Endometrial microvascular endothelial cells (primary cell): ENCODE results near the gene BTBD2. TPM values are rescaled to one million over a fixed set of nuclear protein-coding genes. Genes with fewer than 3 reads are reported as not detected.
"Not testable (repeated sequence)": the region's sequence is repeated elsewhere in the genome, so short reads cannot be mapped to it uniquely, and the experiment has no call there.

Experiments
- in situ Hi-C: cut with HindIII; loops from 2 replicates; pipeline ENCODE4 v1.10.0; 2017; ENCODE audit warnings: low sequenced_read_pairs, low pct_unique_long_range_greater_than_20kb; ENCODE audit errors: inconsistent ontology term
- total RNA-seq: library from RNA; depleted of rRNA; stranded (reverse); fragments of >200 nt; gene quantifications from one replicate; pipeline ENCODE4 v1.2.3, GENCODE V29; 2015; ENCODE audit errors: inconsistent ontology term

The BTBD2 gene
- total RNA-seq, 1 donor from 2014 or later, result 88.5 TPM

DNA sequence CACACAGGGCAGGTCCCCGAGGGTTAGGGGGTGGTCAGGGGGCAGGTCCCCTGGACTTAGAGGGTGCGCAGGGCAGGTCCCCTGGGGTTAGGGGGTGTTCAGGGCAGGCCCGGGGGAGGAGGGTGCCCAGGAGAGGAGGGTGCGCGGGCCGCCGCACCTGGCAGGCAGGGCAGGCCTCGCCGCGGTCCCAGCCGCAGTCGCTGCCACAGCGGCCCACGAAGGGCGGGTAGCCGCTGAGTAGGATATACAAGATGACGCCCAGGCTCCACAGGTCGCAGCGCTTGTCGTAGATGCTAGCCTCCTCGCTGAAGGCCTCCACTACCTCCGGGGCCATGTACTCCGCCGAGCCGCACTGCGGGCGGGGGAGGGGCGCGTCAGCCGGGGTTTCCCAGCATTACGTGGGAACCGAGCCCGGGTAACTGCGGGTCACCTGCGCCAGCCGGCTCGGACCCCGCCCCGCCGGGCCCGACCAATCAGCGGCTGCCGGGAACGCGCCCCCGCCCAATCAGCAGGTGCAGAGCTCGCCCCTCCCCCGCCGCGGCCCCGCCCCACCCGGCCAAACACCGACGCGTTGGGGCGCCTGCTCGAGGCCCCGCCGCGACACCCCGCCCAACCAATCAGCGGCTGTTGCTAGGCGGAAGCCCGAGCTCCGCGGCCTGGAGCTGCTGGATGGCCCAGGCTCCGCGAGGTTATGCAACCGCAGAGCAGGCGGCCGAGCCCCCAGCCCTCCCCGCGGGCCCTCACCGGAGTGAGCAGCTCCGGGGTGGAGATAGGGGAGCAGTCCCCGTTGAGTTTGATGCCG is 26.4 kb upstream of the BTBD2 start:
- in situ Hi-C loops, result no loop called here

DNA sequence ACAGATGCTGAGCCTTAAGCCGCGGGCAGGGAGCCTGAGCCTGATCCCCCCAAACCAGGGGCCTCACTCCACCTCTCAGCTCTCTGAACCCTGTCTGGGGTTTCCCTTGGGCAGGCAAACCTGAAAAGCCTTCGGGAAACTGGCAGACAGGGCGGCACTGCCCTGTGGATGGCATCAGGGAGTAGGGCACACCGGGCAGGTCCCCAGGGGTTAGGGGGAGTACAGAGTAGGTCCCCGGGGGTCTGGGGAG is 25.8 kb upstream of the BTBD2 start:
- in situ Hi-C loops, result no loop called here

DNA sequence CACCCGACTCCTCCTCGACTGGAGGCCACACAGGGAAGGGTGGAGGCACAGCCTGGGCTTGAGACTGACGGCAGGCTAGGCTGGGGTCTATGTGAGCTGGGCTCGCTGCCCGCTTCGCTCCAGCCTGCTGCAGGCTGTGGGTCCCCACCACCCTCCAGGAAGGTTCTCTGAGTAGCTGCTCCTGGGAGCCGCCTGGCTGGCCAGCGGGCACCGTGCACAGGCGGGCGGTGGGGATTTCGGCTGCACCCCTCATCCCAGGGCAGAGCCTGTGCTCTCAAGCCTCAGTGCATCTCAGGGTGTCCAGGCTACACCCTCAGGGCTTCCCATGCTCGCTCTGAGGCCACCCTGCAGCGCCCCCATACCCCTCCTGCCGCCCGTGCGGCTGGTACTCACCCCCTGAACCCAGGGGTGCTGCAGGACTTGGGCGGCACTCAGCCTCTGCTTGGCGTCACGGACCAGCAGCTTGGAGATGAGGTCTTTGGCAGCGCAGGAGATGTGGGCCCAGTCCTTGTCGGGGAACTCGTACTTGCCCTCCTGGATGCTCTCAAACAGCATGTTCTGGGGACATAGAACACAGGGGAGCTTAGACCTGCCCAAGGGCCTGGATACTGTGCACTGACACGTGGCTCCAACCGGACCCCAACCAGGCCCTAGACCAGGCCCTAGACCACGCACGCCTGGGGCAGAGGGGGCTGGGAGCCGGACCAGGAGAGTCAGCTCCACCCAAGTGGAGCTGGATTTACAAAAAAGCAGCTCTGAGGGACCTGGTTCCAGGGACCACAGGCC is 25.3 kb upstream of the BTBD2 start:
- in situ Hi-C loops, result no loop called here

DNA sequence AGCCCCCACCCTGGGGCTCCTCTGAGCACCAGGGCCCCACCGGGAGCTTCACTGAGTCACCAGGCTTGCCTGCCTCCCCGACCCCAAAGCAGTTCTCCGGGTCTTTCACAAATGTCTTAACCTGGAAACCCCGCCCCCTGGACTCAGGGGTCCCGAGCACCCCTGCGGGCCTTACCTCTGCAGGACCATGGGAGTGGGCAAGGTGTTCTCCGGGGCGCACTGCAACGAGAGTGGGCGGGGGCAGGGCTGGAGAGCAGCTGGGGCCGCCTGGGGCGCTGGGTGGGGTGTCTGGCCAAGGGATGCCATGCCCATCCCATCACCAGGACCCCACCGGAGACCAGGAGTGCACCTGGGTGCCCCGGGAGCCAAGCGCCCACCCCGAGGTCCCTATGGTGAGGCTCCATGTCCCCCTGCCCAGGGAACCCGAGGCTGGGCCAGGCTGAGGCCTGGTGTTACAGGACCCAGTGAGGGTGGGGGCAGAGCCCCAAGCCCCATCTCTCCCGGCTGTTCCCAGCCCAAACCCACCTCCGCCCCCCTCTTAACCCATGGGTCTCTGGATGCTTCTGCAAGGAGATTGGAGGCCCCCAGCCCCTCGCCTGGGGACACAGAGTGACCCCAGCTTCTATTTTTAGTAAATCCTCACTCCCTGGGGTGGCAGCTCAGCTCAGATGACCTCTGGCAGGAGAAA is 24.6 kb upstream of the BTBD2 start:
- in situ Hi-C loops, result no loop called here

DNA sequence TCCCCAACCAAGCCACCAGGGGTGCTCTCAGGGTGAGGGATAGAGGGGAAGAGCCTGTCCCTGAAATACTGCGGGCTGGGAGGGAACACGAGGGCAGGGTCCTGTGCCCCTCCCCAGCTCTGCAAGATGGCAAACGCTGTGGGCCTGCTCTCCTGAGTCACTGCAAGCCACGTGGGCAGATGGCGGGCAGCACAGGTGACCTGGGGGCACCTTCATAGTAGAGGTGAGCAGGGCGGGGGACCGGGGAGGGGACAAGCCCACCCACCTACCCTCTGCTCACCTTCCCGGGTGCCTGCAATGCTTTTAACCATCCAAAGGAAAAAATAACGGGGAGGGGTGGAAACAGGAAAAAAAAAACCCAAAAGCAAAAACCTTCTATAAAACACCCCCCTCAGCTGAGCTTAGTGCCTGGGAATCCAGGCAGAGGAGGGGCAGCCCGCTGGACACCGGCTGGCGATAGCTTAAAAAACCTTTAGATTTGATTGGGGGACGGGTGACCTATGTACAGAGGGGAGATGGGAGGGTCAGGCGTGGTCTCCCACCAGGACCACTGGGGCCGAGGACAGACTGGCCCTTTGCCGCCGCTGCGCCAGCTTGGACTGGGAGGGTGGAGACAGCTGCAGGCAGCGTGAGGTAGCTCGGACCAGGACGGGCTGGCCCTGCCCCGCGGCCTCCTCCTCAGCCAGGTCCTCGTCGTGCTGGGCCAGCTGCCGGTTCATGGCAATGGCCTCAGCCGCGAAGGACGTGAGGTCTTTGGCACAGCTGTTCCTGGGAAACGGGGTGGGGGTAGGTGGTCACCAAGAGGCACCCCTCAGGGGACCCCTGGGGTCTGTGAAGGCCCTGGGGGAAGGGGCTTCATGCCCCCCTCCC is 23.8 kb upstream of the BTBD2 start:
- in situ Hi-C loops, result no loop called here

GRCh38 chr19:2038284-2039088 is 23.0 kb upstream of the BTBD2 start:
- in situ Hi-C loops, result no loop called here

DNA sequence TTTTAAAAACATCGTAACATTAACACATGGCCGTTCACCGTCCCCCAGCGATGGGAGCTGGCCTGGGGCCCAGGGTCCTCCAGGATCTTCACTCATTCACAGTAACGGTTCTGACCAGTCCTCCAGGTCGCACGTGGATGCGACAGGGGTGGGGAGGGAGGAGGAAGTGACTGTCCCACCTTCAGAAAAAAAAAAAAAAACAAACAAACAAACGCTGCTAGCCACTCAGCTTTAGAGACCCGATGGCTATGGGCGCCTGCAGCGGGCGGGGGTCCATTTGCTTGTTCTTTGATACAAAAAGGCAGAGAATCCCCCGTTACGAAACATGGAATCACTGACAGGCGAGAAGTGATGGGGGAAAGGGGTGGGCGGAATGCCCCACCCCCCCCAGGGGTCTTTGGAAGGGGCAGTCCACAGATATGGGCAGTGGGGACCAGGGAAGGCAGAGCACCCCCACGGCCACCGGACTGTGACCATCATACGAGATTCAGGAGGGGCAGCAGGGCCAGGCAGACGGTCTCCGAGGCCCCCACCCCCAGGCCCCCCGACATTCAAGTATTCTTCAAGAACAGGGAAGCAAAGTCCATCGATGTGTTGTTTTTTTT is 22.2 kb upstream of the BTBD2 start:
- in situ Hi-C loops, result no loop called here

GRCh38 chr19:2036424-2036823 is 20.9 kb upstream of the BTBD2 start:
- in situ Hi-C loops, result no loop called here

GRCh38 chr19:2035590-2035991 is 20.1 kb upstream of the BTBD2 start:
- in situ Hi-C loops, result no loop called here

DNA sequence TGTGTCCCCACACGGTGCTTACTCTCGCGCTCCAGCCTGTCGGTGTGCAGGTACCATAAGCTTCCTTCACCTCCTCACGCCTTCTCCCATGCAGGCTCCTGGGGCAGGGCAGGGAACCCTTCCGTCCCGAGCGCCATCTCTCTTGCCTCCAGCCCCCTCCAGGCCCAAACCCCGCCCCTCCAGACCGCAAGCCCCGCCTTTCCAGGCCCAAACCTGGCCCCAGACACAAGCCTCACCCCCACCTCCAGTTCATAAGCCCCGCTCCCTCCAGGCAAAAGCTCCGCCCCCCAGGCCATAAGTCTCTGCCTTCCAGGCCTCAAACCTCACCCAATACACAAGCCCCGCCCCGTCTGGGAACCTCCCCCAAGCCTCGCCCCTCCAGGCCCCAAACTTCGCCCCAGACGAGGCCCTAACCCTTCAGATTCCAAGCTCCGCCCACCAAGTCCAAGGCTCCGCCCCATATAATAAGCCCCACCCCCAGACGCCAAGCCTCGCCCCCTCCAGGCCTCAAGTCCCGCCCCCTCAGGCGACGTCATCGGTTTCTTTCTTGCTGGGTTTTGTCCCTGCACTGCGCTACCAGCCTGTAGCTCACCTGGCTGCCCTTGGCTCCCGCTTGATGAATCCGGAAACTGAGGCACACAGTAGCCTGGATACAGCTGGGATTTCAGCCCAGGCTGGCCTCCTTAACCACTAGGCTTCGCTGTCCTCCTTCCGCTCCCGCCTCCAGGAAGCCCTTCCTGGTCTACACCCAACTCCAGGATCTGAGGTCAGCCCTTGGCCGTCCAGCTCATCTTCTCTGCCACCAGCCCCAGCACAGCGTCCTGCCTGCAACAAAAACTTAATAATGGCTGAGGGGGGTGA is 19.4 kb upstream of the BTBD2 start:
- in situ Hi-C loops, result no loop called here

- in situ Hi-C loops, result not testable (repeated sequence)
These were observed 18.7 kb upstream of the BTBD2 start for GRCh38 chr19:2034253-2034652.

GRCh38 chr19:2033825-2034159 is 18.3 kb upstream of the BTBD2 start:
- in situ Hi-C loops, result no loop called here

DNA sequence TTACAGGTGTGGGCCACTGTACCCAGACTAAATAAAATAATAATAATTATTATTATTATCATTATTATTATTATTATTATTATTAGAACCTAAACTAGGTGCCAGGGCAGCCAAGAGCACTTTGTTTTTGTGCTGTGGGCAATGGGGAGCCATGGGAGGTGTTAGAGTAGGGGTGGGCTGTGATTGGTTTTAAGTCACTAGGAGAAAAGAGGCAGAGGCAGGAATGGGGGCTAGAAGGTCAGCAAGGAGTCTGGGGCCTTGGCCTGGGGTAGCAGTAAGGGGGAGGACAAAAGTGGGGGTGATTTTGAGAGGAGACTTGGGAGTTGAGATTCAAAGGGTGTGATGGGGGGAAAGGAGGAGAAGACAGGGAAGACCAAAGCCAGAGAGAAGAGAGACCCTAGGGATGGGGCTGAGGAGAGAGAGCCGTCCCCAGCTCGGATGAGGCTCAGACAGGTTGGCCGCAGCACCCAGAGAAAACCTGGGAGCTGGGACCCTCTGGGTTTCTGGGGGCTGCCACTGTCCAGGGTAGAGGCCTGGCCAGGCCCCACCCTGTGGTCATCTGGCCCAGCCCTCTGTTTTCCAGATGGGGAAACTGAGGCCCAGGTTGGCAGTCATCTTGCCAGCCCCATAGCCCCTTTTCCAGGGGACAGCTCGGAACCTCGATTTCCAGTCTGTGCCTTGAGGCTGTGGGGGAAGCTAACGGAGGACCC is 17.8 kb upstream of the BTBD2 start:
- in situ Hi-C loops, result no loop called here

DNA sequence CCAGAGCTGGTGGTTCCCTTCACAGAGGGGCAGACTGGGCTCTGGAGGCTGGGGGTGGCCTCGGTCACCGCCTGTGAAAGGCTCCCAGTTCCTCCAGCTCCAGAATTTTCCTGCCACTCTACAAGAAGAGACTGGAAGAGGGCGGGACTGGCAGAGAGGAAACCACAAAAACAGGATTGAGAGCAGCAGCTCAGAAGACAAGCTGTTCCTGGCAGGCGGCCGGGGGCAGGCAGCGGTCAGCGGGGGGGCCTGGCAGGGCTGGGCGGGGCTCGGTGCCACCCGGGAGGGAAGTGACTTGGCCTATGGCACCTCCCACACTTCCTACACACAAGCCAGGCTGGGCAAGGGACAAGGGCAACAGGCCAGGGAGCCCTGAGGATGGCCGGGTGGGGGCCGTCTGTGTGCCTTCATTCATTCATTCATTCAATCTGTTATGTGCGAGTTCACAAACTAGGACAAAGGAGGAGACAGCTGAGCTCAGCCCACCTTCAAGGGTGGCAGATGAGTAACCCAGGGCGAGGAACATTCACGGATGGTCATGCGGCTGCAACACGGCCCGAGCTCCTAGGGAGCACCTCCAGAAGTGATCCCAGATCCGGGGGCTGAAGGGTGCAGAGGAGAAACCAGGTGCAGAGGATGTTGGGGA is 16.9 kb upstream of the BTBD2 start:
- in situ Hi-C loops, result no loop called here

DNA sequence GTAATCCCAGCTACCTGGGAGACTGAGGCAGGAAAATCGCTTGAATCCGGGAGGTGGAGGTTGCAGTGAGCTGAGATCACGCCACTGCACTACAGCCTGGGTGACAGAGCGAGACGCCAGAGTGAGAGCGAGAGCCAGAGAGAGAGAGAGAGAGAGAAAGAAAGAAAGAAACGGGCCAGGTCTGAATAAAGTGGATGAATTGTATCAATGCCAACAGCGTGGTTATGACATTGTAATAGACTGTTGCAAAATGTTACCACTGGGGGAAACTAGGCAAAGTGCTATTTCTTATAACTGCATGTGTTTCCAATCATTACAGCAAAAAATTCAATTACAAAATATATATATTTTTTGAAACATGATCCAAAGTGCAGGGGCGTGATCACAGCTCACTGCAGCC is 11.8 kb upstream of the BTBD2 start:
- in situ Hi-C loops, result no loop called here

- in situ Hi-C loops, result no loop called here
These were observed 11.3 kb upstream of the BTBD2 start for GRCh38 chr19:2026770-2027169.
